Large intestine (tissue), 3 donors: ENCODE measurements around the gene ZNF354C. TPM values are rescaled to one million over a fixed set of nuclear protein-coding genes. Genes with fewer than 3 reads are reported as not detected.

Experiments
- DNase-seq, 2 donors: peaks; one replicate each; pipeline versions ENCODE4 v3.0.0 to v3.0.0-alpha.2; 2013
- H3K27ac ChIP-seq: one replicate; pipeline ENCODE4 v1.5.1; 2013; ENCODE audit warnings: low read length
- H3K27me3 ChIP-seq: 2 replicates; pipeline ENCODE4 v1.6.1; 2013; ENCODE audit warnings: low read length; ENCODE audit not compliant: control insufficient read depth, insufficient read depth
- H3K36me3 ChIP-seq: 2 replicates; pipeline ENCODE4 v1.6.1; 2013; ENCODE audit warnings: low read length; ENCODE audit not compliant: control insufficient read depth, insufficient read depth
- H3K4me1 ChIP-seq: one replicate; pipeline ENCODE4 v1.6.1; 2013; ENCODE audit warnings: low read length; ENCODE audit not compliant: control insufficient read depth, insufficient read depth
- H3K4me3 ChIP-seq: one replicate; pipeline ENCODE4 v1.5.1; 2013; ENCODE audit warnings: low read length
- H3K9me3 ChIP-seq: one replicate; pipeline ENCODE4 v1.6.1; 2013; ENCODE audit warnings: mild to moderate bottlenecking, low read depth, low read length, moderate library complexity; ENCODE audit not compliant: control insufficient read depth
- WGBS: methylation state at CpG from one replicate; pipeline ENCODE4 v1.1.5; 2013; ENCODE audit warnings: low lambda C conversion rate; ENCODE audit not compliant: insufficient coverage; 5-methylcytosine and 5-hydroxymethylcytosine counted together
- polyA plus RNA-seq: library from polyadenylated mRNA; unstranded; fragments of 120-200 nt; gene quantifications from one replicate; pipeline ENCODE4 v1.2.1, GENCODE V29; 2013

The ZNF354C gene
- polyA plus RNA-seq, 1 donor: 6.0 TPM

DNA sequence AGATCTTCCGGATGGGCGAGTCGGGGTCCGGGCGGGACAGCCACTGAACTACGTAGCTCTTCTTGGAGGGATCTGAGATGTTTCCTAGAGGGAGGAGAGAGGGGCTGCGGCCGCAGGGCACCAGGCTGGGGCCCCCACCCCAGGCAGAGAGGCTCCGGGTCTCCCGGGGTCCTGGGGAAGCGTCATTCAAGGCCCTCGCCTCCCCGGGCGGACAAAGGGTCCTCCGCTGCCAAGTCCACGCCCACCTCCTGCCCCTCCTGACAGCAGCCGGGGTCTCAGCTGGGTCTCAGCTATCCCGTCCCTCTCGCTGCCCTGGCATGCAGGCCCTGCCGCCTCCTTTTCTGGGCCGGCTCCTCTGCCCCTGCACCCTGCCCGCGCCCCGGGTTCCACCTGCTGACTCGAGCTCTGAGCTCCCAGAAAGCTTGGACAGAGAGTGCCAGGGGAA lies 61.5 kb downstream of the ZNF354C start:
- WGBS: no CpG with 5 or more reads among the region's 25 CpGs
- Histone ChIP-seq H3K27me3 (no peaks in the 10 kb centered on the region), H3K9me3 (peaks cover 43% of the 10 kb centered on the region), H3K36me3 (no peaks in the 10 kb centered on the region), H3K27ac (no peak overlapping the region), H3K4me3 (no peak overlapping the region), H3K4me1 (no peaks in the 10 kb centered on the region)
- no peak for DNase-seq

- no peak overlapping the region for H3K4me3 ChIP-seq
- WGBS: no CpG with 5 or more reads among the region's 19 CpGs
- no peaks in the 10 kb centered on the region for H3K36me3 ChIP-seq
- no peak for DNase-seq
- no peaks in the 10 kb centered on the region for H3K4me1 ChIP-seq
- no peak overlapping the region for H3K27ac ChIP-seq
- H3K9me3 ChIP-seq: peaks cover 43% of the 10 kb centered on the region
- H3K27me3 ChIP-seq: no peaks in the 10 kb centered on the region
Observed at GRCh38 chr5:179122411-179123108, 62.4 kb downstream of the ZNF354C start.

DNA sequence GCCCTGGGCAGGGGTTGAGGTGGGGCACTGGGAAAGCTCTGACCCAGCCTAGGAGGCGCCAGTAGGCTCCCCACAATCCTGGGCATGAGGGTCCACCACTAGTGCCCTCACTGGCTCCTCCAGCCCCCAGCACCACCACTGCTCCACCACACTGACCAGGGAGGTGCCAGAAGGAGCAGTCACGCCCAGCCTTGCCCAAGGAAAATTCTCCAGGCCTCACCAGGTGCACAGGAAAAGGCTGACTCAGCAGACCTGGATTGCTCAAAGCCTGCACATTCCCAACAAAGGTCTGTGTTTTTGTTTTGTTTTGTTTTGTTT lies 62.9 kb downstream of the ZNF354C start:
- DNase-seq: no peak
- WGBS: no CpG with 5 or more reads among the region's 2 CpGs
- Histone ChIP-seq H3K27me3 (no peaks in the 10 kb centered on the region), H3K36me3 (no peaks in the 10 kb centered on the region), H3K27ac (no peak overlapping the region), H3K9me3 (peaks cover 43% of the 10 kb centered on the region), H3K4me3 (no peak overlapping the region), H3K4me1 (no peaks in the 10 kb centered on the region)

DNA sequence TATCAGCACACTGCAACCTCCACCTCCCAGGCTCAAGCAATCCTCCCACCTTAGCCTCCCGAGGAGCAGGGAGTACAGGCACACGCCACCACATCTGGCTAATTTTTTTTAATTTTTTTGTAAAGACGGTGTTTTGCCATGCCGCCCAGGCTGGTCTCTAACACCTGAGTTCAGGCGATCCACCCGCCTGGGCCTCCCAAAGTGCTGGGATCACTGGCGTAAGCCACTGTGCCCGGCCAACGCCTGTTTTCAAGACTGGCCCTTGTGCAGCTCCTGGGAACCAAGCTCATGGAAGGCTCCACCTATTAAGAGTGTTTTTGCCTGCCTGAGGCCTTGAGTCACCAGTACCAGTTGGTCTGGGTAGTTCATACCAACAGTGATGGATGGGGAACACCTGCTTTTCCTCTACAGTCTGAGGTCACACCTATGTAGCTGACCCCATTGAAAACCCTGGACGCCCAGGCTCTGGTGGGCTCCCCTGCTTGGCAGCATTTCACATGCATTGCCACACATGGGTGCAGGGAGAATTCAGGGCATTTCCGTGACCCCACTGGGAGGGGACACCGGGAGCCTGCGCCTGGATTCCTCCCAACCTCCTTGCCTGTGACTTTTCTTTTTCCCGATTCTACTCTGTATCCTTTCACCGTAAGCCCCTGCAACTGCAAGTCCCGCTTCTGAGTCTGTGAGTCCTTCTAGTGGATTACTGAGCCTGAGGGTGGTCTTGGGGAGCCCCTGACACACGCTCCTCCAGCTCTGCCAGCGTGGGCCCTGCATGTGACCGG lies 63.5 kb downstream of the ZNF354C start:
- DNase-seq: no peak
- 100% methylated on average over 2 of the region's 19 CpGs for WGBS

GRCh38 chr5:179124273-179124852 lies 64.2 kb downstream of the ZNF354C start:
- Histone ChIP-seq H3K36me3 (no peaks in the 10 kb centered on the region), H3K4me1 (no peaks in the 10 kb centered on the region), H3K27me3 (no peaks in the 10 kb centered on the region), H3K4me3 (no peak overlapping the region), H3K9me3 (peaks cover 42% of the 10 kb centered on the region), H3K27ac (no peak overlapping the region)
- DNase-seq: no peak
- WGBS: no CpG with 5 or more reads among the region's 21 CpGs

More for the DNA sequence above, 63.5 kb downstream of the ZNF354C start:
- Histone ChIP-seq H3K4me3 (no peak overlapping the region), H3K36me3 (no peaks in the 10 kb centered on the region), H3K4me1 (no peaks in the 10 kb centered on the region), H3K27ac (no peak overlapping the region), H3K27me3 (no peaks in the 10 kb centered on the region), H3K9me3 (peaks cover 43% of the 10 kb centered on the region)

DNA sequence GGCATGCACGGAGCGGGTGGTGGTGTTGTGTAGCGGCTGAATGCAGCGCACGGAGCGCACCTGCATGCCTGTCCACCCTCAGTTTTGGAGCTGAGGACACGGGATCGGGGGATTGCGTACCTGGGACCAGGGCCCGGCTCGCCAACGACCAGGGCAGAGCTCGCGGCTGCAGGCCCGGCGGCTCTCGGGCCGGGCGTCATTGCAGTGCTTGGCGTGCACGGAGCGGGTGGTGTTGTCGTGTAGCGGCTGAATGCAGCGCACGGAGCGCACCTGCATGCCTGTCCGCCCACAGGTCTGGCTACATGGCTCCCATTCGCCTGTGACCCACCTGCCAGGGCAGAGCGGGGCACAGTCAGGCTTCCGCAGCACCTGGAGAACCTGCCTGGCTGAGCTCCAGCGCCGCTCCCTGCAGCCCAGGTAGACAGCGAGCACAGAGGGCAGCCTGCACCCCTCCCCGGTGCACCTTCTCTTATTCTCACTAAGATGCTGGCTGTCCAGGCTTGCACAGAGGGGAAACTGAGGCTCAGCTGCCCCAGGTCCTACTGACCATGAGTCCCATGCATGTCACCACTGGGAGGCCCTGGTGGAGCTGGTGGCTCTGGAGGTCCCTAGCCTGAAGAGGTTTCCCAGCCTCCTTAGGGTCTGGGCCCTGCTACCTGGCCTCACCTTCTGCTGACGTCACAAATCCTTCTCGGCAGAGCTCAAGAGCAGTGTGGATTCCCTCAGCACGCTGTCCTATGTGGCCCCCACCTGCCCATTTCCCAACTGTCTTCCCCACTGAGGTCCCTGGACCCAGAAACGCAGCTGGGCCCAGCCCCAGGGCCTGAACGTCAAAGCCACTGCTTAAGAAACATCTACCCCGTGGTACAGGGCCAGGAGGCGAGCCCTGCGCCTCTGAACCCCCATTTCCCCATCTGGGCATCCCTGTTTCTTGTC lies 64.9 kb downstream of the ZNF354C start:
- Histone ChIP-seq H3K9me3 (peaks cover 40% of the 10 kb centered on the region), H3K4me1 (no peaks in the 10 kb centered on the region), H3K27me3 (no peaks in the 10 kb centered on the region), H3K36me3 (no peaks in the 10 kb centered on the region), H3K27ac (no peak overlapping the region), H3K4me3 (no peak overlapping the region)
- DNase-seq: no peak
- WGBS: no CpG with 5 or more reads among the region's 43 CpGs

DNA sequence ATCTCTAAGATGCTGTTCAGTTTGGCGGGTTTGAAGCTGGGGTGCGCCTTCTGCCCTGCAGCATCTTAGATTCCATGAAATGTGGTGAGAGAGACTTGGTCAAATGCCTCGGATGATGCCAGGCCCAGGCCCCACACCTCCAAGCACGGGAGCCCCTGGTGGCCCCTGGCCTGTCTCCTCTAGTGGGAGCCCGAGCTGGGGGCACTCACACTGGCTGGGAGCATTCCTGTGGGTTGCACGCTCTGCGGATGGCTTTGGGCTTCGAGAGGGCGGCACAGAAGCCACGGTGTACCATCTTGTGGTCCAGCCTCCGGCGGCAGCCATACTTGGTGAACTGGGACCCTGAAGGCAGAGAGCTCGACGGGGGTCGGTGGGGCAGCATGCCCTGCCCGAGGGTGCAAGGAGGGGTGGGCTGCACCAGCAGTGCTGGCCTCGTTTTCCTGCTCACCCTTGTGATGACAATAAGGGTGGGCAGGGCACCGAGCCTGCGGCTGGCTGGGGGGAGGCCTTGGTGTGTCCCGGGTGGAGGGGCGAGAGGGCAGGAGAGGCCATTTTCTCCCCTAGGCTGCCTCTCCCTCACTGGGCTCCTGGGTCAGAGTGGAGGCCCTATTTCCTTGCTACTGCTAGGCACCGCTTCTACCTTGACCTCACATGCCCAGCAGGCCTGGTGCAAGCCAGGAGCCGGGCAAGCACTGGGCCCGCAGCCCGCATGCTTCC lies 65.8 kb downstream of the ZNF354C start:
- no peak for DNase-seq
- H3K27ac ChIP-seq: no peak overlapping the region
- H3K4me1 ChIP-seq: no peaks in the 10 kb centered on the region
- no peaks in the 10 kb centered on the region for H3K27me3 ChIP-seq
- H3K9me3 ChIP-seq: peaks cover 32% of the 10 kb centered on the region
- H3K36me3 ChIP-seq: no peaks in the 10 kb centered on the region
- no peak overlapping the region for H3K4me3 ChIP-seq
- 100% methylated on average over 3 of the region's 25 CpGs for WGBS

DNA sequence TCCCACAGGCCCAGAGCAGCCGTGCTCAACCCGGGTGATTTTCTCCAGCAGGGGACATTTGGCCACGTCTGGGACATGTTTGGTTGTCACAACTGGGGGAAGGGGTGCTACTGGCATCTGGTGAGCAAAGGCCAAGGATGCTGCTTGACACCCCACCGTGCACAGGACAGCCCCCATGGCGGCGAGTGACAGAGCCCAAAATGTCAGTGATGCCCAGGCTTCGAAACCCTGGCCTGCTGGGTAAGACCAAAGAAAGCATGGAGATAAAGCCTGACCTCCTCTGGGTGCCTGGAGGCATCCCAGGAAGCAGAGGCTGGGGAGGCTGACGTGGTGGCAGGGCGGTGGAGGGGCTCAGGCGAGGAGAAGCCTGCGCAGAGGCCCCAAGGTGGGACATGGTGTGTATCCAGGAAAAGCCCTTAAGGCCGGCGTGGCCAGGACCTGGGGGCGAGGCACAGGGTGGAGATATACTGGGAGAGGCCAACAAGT lies 66.4 kb downstream of the ZNF354C start:
- Histone ChIP-seq H3K36me3 (no peaks in the 10 kb centered on the region), H3K27ac (no peak overlapping the region), H3K4me1 (no peaks in the 10 kb centered on the region), H3K27me3 (no peaks in the 10 kb centered on the region), H3K4me3 (no peak overlapping the region), H3K9me3 (peaks cover 26% of the 10 kb centered on the region)
- DNase-seq: no peak
- no CpG with 5 or more reads among the region's 14 CpGs for WGBS

GRCh38 chr5:179127136-179128040 lies 67.2 kb downstream of the ZNF354C start:
- Histone ChIP-seq H3K27ac (no peak overlapping the region), H3K9me3 (peaks cover 21% of the 10 kb centered on the region), H3K36me3 (no peaks in the 10 kb centered on the region), H3K27me3 (no peaks in the 10 kb centered on the region), H3K4me3 (no peak overlapping the region), H3K4me1 (no peaks in the 10 kb centered on the region)
- DNase-seq: no peak
- no CpG with 5 or more reads among the region's 21 CpGs for WGBS
